ENCODE measurements around the gene VPS8. TPM values are rescaled to one million over a fixed set of nuclear protein-coding genes. Genes with fewer than 3 reads are reported as not detected.
A peak's percentile ranks its signal among the peaks of the same experiment; 100 is the strongest.

The VPS8 gene
- total and polyA plus RNA-seq, 9 of the 15 experiments (the other 6 are each of a cell fraction or from before 2014, with no cell fraction given): 7.2 to 41.0 (median 28.3) TPM

DNA sequence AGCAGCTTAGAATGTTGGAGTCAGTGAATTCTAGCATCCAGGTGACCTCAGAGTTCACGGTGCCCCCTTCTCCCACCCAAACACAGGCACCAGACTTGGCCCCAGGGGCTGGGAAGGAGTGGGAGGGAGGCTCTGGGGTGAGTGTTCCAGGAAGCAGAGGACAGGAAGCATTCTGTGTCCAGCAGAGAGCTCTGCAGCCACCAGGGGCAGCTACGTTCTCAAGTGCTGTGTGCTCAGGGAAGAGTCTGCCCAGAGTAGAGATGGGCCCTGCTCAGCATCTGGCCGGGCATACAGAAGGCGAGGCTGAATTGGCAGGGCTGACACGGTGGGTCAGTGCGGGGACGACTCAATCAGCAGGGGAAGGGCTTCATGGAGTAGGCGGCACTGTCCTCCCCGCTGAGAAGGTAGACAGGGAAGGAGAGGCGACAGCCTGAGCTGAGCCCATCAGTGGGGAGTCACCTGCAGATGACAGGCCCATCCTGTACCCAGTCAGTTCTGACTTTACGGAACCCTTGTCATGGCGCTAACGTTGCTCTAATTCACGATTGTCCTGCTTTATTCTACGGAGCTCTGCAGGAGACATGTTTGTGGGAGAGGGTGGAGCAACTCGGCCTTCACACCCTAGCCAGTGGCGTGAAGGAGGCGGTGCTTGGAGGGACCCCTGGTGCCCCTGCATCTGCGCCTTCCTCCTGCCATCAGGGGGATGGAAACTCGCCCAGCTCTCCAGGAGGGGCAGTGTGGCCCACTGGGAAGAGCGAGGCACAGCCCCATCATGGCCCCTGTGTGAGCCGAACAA is 258.7 kb downstream of the VPS8 start (continued):
- TF ChIP-seq L3MBTL2 (IDR thresholded peaks at IDR 0.05) (0 out of 2 replicates have a peak, but pooled peaks have one; percentile 19), ETV1 (tag; conservative IDR thresholded peaks at IDR 0.05; ENCODE audit: low read depth) (peak; percentile 87), EGR1 (conservative IDR thresholded peaks at IDR 0.05) (no peak), MTA3 (IDR thresholded peaks at IDR 0.05; ENCODE audit: borderline replicate concordance) (peak; percentile 29; the same call in 1 of the 2 replicates)

DNA sequence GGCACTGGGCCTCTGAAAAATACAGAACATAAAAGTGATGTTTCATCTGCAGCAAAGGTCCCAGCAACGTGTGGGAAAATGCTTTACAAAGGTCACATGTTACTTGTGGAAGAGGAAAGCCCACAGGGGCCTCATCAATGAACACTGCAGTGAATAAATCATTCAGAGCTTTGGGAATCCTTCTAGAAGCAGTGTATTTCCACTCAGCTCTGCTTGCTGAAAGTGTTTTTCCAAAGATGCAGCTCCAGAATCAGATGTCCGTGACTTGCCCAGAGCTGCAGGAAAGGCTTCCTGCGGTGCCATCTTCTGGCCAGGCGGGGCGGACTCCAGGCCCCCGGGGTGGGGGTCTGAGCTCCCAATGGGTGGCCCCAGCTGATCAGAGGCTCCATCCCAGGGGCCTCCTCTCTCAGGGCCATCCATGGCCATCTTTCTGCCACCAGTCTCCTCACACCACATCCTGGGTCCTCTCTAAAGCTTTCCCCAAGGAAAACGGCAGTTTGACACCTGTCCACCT is 259.4 kb downstream of the VPS8 start:
- Histone ChIP-seq H4K20me1 (replicated peaks; ENCODE audit: control insufficient read depth, insufficient read depth, low read length) (no peaks in the 10 kb centered on the region), H3K36me3 (ENCODE audit: control insufficient read depth, insufficient read depth, low read length) (no peaks in the 10 kb centered on the region), H2AFZ (ENCODE audit: low read depth, low read length) (0 out of 2 replicates have a peak overlapping the region, but pooled peaks have one; percentile 83), H3K9ac (ENCODE audit: insufficient read depth in 1 of 2, low read depth in 2 of 2, low read length in 2 of 2) (peak overlapping the region in 1 of 2 experiments; percentile 9; a peak in 1 of 4 replicates), H3K9me3 (replicated peaks; ENCODE audit: control insufficient read depth, insufficient read depth, low read depth, low read length) (no peaks in the 10 kb centered on the region), H3K79me2 (ENCODE audit: control insufficient read depth, insufficient read depth, low read length) (no peaks in the 10 kb centered on the region), H3K27me3 (ENCODE audit: control insufficient read depth in 2 of 2, insufficient read depth in 2 of 2, low read length in 2 of 2) (peaks cover 16 to 58% of the 10 kb centered on the region in 2 experiments; a peak in 3 of 5 replicates), H3K4me3 (no peak overlapping the region), H3K4me1 (replicated peaks in 1 of 2; ENCODE audit: control insufficient read depth in 2 of 2, insufficient read depth in 2 of 2, low read length in 2 of 2) (peaks cover 4 to 19% of the 10 kb centered on the region in 2 experiments; a peak in 4 of 5 replicates), H3K9me1 (ENCODE audit: control insufficient read depth, insufficient read depth, low read length) (peaks cover 3% of the 10 kb centered on the region), H3K4me2 (ENCODE audit: insufficient read depth, low read length) (no peak overlapping the region), H3K27ac (ENCODE audit: extremely low read depth, low read depth, low read length) (no peak overlapping the region)
- intact Hi-C loops (cut with micrococcal nuclease): loop anchor here (5.0 kb wide), 1 partner anchor 194 kb away; no protein-coding TSS in a partner anchor
- BruUV-seq (replicated peaks): no TSS peak
- WGBS (ENCODE audit: insufficient coverage, low coverage, missing lambda C conversion rate): 36% methylated on average over 7 of the region's 7 CpGs
- in situ Hi-C loops (cut with MboI): no loop called here
- ATAC-seq: 0 out of 3 replicates have a peak, but pooled peaks have one; percentile 24
- DNase-seq (ENCODE audit: extremely low read depth in 1 of 4, low spot score in 3 of 4): no peak
- ChIA-PET CTCF (ENCODE audit: low intra/inter-chr PET ratio) (no interaction called here), POLR2A (interaction anchor here (0.9 to 1.1 kb wide), 2 partner anchors 9 to 16 kb away, joined by 4 read pairs; no protein-coding TSS in a partner anchor)
- no peak for FAIRE-seq
- TF ChIP-seq MAZ (CRISPR knock-in tag; conservative IDR thresholded peaks at IDR 0.05 in 1 of 2, IDR thresholded peaks at IDR 0.05 in 1 of 2) (peak in 1 of 2 experiments; percentile 48; a peak in 1 of 4 replicates), RAD21 (CRISPR knock-in tag; conservative IDR thresholded peaks at IDR 0.05 in 1 of 2, IDR thresholded peaks at IDR 0.05 in 1 of 2) (peak in 1 of 2 experiments; percentile 37; a peak in 2 of 4 replicates), ZBTB7A (IDR thresholded peaks at IDR 0.05; ENCODE audit: borderline replicate concordance, control insufficient read depth, low read depth, low read length) (0 out of 2 replicates have a peak, but pooled peaks have one; percentile 26), BRD9 (IDR thresholded peaks at IDR 0.05; ENCODE audit: low read depth, partially characterized antibody) (no peak), ESRRA (IDR thresholded peaks at IDR 0.05; ENCODE audit: borderline replicate concordance, low read depth) (no peak)
- TF ChIP-seq, protein P1, sequence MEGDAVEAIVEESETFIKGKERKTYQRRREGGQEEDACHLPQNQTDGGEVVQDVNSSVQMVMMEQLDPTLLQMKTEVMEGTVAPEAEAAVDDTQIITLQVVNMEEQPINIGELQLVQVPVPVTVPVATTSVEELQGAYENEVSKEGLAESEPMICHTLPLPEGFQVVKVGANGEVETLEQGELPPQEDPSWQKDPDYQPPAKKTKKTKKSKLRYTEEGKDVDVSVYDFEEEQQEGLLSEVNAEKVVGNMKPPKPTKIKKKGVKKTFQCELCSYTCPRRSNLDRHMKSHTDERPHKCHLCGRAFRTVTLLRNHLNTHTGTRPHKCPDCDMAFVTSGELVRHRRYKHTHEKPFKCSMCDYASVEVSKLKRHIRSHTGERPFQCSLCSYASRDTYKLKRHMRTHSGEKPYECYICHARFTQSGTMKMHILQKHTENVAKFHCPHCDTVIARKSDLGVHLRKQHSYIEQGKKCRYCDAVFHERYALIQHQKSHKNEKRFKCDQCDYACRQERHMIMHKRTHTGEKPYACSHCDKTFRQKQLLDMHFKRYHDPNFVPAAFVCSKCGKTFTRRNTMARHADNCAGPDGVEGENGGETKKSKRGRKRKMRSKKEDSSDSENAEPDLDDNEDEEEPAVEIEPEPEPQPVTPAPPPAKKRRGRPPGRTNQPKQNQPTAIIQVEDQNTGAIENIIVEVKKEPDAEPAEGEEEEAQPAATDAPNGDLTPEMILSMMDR (IDR thresholded peaks at IDR 0.05 in 2 of 3, conservative IDR thresholded peaks at IDR 0.05 in 1 of 3; ENCODE audit: insufficient read depth in 2 of 3, low read depth in 1 of 3, low read length in 3 of 3): peak; percentile 19 to 22 (median 20); a peak in 4 of 6 replicates

All from K562 (cell line).